Vagina (tissue), 2 donors: ENCODE measurements around the gene MT4. TPM values are rescaled to one million over a fixed set of nuclear protein-coding genes. Genes with fewer than 3 reads are reported as not detected.

ENCODE experiments used
- DNase-seq, 2 donors: peaks; one replicate each; pipeline ENCODE4 v3.0.0-alpha.2; 2017; ENCODE audit errors: extremely low spot score in 2 of 2
- H3K27ac ChIP-seq: fragments of 200-600 bp; sonication (generic); one replicate; pipeline ENCODE4 v1.5.1; 2019
- H3K27me3 ChIP-seq: fragments of 200-600 bp; sonication (generic); one replicate; pipeline ENCODE4 v1.5.1; 2019
- H3K36me3 ChIP-seq, 2 donors: fragments of 200-600 bp; sonication (generic); one replicate each; pipeline ENCODE4 v1.5.1; 2017 to 2019
- H3K4me1 ChIP-seq: fragments of 200-600 bp; sonication (generic); one replicate; pipeline ENCODE4 v1.5.1; 2019
- H3K4me3 ChIP-seq, 2 donors: fragments of 200-600 bp; sonication (generic); 1 replicate in 1 of 2; 2 replicates in 1 of 2; pipeline ENCODE4 v1.5.1; 2016 to 2019
- H3K9me3 ChIP-seq: fragments of 200-600 bp; sonication (generic); one replicate; pipeline ENCODE4 v1.5.1; 2019
- POLR2A ChIP-seq, 2 donors: fragments of 450-650 bp; IDR thresholded peaks; one replicate each; pipeline ENCODE4 v1.6.1; 2017; ENCODE audit warnings: antibody characterized with exemption in 2 of 2, mild to moderate bottlenecking in 2 of 2, moderate library complexity in 2 of 2
- POLR2AphosphoS5 ChIP-seq, 2 donors: sonication (generic); formaldehyde crosslinking; IDR thresholded peaks; one replicate each; pipeline ENCODE4 v1.9.0; 2017; ENCODE audit warnings: antibody characterized with exemption in 2 of 2, mild to moderate bottlenecking in 2 of 2, low read depth in 1 of 2; ENCODE audit not compliant: insufficient read depth in 1 of 2
- intact Hi-C: fragments of 100-400 bp; cut with DNase I; formaldehyde crosslinking; loops from one replicate; pipeline ENCODE4 v1.15.1; 2023
- total RNA-seq: library from RNA; depleted of rRNA; stranded (reverse); fragments of >200 nt; gene quantifications from one replicate; pipeline ENCODE4 v1.2.3, GENCODE V29; 2016
- TF ChIP-seq, protein P1 (sequence below), 3 experiments: fragments of 450-650 bp in 2 of 3; fragments of 200-600 bp in 1 of 3; sonication (generic) in 1 of 3; IDR thresholded peaks; one replicate each; pipeline ENCODE4 v1.5.1; 2017 to 2019; ENCODE audit warnings: antibody characterized with exemption in 3 of 3, mild to moderate bottlenecking in 2 of 3, moderate library complexity in 2 of 3

MT4 gene
- total RNA-seq, 1 donor from 2014 or later, result 25.8 TPM

GRCh38 chr16:56613706-56614105 is 48.8 kb downstream of the MT4 start:
- Histone ChIP-seq H3K9me3 (no peaks in the 10 kb centered on the region), H3K27me3 (no peaks in the 10 kb centered on the region), H3K27ac (no peak overlapping the region), H3K4me1 (peaks cover 41% of the 10 kb centered on the region), H3K4me3 (no peak overlapping the region), H3K36me3 (no peaks in the 10 kb centered on the region)
- intact Hi-C loops, result no loop called here
- TF ChIP-seq, protein P1, sequence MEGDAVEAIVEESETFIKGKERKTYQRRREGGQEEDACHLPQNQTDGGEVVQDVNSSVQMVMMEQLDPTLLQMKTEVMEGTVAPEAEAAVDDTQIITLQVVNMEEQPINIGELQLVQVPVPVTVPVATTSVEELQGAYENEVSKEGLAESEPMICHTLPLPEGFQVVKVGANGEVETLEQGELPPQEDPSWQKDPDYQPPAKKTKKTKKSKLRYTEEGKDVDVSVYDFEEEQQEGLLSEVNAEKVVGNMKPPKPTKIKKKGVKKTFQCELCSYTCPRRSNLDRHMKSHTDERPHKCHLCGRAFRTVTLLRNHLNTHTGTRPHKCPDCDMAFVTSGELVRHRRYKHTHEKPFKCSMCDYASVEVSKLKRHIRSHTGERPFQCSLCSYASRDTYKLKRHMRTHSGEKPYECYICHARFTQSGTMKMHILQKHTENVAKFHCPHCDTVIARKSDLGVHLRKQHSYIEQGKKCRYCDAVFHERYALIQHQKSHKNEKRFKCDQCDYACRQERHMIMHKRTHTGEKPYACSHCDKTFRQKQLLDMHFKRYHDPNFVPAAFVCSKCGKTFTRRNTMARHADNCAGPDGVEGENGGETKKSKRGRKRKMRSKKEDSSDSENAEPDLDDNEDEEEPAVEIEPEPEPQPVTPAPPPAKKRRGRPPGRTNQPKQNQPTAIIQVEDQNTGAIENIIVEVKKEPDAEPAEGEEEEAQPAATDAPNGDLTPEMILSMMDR (IDR thresholded peaks at IDR 0.05), result no peak
- no peak for TF ChIP-seq POLR2A (IDR thresholded peaks at IDR 0.05)
- no peak for TF ChIP-seq POLR2AphosphoS5 (IDR thresholded peaks at IDR 0.05; ENCODE audit: insufficient read depth in 1 of 2, low read depth in 1 of 2)
- no peak for DNase-seq

GRCh38 chr16:56614549-56614991 is 49.7 kb downstream of the MT4 start:
- Histone ChIP-seq H3K4me3 (no peak overlapping the region), H3K9me3 (no peaks in the 10 kb centered on the region), H3K27ac (no peak overlapping the region), H3K36me3 (no peaks in the 10 kb centered on the region), H3K4me1 (peaks cover 40% of the 10 kb centered on the region), H3K27me3 (no peaks in the 10 kb centered on the region)
- DNase-seq, result no peak
- no peak for TF ChIP-seq POLR2A (IDR thresholded peaks at IDR 0.05)
- no peak for TF ChIP-seq POLR2AphosphoS5 (IDR thresholded peaks at IDR 0.05; ENCODE audit: insufficient read depth in 1 of 2, low read depth in 1 of 2)
- TF ChIP-seq, protein P1 (IDR thresholded peaks at IDR 0.05), result no peak
- intact Hi-C loops, result no loop called here

DNA sequence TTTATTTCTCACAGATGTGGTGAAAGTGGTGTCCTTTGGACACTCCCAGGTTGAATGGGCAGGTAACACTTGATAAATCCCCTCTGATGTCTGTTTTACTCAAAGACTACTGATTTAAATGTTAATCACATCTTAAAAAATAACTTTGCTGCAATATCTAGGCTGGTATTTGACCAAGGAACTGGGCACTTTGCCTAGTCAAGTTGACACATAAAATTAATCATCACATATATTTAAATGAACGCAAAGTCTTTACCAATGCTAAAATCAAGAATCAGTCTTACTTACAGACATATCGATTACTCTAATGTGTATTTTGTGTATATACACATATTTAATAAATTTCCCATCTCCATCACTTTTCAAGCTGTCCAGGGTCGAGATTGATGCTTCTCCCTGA is 50.5 kb downstream of the MT4 start:
- intact Hi-C loops, result no loop called here
- Histone ChIP-seq H3K27me3 (no peaks in the 10 kb centered on the region), H3K4me3 (no peak overlapping the region), H3K9me3 (no peaks in the 10 kb centered on the region), H3K36me3 (no peaks in the 10 kb centered on the region), H3K27ac (no peak overlapping the region), H3K4me1 (peaks cover 32% of the 10 kb centered on the region)
- TF ChIP-seq POLR2AphosphoS5 (IDR thresholded peaks at IDR 0.05; ENCODE audit: insufficient read depth in 1 of 2, low read depth in 1 of 2), result no peak
- TF ChIP-seq, protein P1 (IDR thresholded peaks at IDR 0.05), result no peak
- TF ChIP-seq POLR2A (IDR thresholded peaks at IDR 0.05), result no peak
- DNase-seq, result no peak

- TF ChIP-seq, protein P1 (IDR thresholded peaks at IDR 0.05), result no peak
- TF ChIP-seq POLR2A (IDR thresholded peaks at IDR 0.05), result no peak
- no peak for TF ChIP-seq POLR2AphosphoS5 (IDR thresholded peaks at IDR 0.05; ENCODE audit: insufficient read depth in 1 of 2, low read depth in 1 of 2)
- H3K36me3 ChIP-seq, result no peaks in the 10 kb centered on the region
- DNase-seq, result no peak
- peak overlapping the region; percentile 53 for H3K27ac ChIP-seq
- H3K4me1 ChIP-seq, result peaks cover 19% of the 10 kb centered on the region
- no peaks in the 10 kb centered on the region for H3K27me3 ChIP-seq
- intact Hi-C loops, result no loop called here
- no peaks in the 10 kb centered on the region for H3K9me3 ChIP-seq
- H3K4me3 ChIP-seq, result peak overlapping the region; percentile 30 to 52
Observed at GRCh38 chr16:56616608-56617211, 51.8 kb downstream of the MT4 start.
